Esophagus squamous epithelium (tissue), 4 donors: ENCODE results near the gene TRERF1.

Experiments
- CTCF ChIP-seq, 6 experiments: fragments of 450-650 bp in 4 of 6; fragments of 200-600 bp in 2 of 6; sonication (generic) in 2 of 6; IDR thresholded peaks; one replicate each; pipeline ENCODE4 v1.5.1; 2016 to 2019; ENCODE audit warnings: antibody characterized with exemption in 6 of 6, mild to moderate bottlenecking in 4 of 6, moderate library complexity in 4 of 6
- POLR2A ChIP-seq, 4 donors: fragments of 450-650 bp; IDR thresholded peaks; one replicate each; pipeline ENCODE4 v1.6.1; 2017; ENCODE audit warnings: antibody characterized with exemption in 4 of 4, mild to moderate bottlenecking in 4 of 4, moderate library complexity in 3 of 4

GRCh38 chr6:42276034-42276890 is 175.5 kb downstream of the TRERF1 start:
- TF ChIP-seq CTCF (IDR thresholded peaks at IDR 0.05): no peak
- no peak for TF ChIP-seq POLR2A (IDR thresholded peaks at IDR 0.05)
